Stimulated activated CD8-positive, alpha-beta memory T cell treated with anti-CD3 and anti-CD28 coated beads, Interleukin-4, amount 100 ng/mL, for 4 hours (primary cell): Measurements from ENCODE around the gene ARSG.
"Not testable (repeated sequence)": the region's sequence is repeated elsewhere in the genome, so short reads cannot be mapped to it uniquely, and the experiment has no call there.

Source experiments
- DNase-seq, 2 donors: peaks; one replicate each; pipeline ENCODE4 v3.0.0-alpha.2; 2020; ENCODE audit warnings: low read depth in 2 of 2, low spot score in 1 of 2

ARSG gene

DNA sequence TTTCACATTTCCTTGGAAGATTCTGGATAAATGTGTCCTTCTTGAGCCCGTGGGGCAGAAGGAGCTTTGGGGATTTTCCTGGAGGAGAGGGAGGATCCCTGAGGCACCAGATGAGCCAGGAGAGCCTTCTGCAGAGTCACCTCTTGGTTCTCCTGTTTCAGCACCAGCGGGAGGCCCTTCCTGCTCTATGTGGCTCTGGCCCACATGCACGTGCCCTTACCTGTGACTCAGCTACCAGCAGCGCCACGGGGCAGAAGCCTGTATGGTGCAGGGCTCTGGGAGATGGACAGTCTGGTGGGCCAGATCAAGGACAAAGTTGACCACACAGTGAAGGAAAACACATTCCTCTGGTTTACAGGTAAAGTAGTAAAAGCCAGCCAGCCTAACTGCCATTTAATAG is 77.1 kb downstream of the ARSG start:
- DNase-seq, result no peak

DNA sequence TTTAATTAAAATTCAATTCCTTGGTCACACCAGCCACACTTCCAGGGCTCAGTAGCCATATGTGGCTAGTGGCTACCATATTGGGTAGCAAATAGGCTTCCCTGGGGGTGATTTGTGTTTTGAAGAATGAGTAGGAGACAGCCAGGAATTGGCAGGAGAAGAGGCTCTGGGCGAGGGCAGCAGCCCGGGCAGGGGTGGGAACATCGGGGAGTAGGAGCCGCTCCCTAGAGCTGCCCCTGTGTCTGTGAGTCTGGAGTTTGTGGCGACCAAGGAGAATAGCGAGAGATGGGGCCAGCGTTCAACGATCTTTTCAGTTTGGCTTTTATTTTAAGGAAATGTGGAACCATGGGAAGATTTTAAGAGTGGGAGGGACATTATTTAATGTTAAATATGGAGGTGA is 84.3 kb downstream of the ARSG start:
- no peak for DNase-seq

DNA sequence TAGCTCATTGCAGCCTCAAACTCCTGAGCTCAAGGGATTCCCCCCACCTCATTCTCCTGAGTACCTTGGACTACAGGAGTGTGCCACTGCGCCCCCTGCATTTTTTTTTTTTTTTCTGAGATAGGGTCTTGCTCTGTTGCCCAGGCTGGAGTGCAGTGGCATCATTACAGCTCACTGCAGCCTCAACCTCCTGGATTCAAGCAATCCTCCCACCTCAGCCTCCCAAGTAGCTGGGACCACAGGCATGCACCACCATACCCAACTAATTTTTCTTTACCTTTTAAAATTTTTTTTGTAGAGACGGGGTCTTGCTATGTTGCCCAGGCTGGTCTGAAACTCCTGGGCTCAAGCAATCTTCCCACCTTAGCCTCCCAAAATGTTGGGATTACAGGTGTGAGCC is 84.9 kb downstream of the ARSG start:
- DNase-seq, result not testable (repeated sequence)

DNA sequence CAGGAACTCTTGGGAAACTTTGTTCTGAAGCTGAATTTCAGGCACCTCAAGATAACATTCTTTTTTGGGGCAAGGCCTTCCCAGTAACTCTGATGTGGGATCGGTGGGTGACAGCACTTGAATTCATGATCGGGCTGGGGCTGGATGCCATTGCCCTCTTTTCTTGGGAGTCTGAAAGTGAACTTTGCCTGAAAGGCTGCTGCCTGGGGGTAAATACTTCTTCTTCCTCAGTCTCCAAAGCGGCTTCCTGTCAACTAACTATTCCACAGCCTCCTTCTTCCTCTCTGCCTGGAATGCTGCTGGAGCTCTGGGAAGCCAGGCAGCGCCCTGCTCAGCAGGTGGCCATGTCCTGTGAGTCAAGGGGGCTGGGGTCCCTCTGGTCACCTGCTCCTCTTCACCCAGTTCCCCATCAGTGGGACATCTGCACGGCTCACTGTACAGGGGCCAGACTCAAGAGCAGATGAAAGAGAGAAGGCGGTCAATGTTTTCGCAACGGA is 86.5 kb downstream of the ARSG start:
- no peak for DNase-seq

DNA sequence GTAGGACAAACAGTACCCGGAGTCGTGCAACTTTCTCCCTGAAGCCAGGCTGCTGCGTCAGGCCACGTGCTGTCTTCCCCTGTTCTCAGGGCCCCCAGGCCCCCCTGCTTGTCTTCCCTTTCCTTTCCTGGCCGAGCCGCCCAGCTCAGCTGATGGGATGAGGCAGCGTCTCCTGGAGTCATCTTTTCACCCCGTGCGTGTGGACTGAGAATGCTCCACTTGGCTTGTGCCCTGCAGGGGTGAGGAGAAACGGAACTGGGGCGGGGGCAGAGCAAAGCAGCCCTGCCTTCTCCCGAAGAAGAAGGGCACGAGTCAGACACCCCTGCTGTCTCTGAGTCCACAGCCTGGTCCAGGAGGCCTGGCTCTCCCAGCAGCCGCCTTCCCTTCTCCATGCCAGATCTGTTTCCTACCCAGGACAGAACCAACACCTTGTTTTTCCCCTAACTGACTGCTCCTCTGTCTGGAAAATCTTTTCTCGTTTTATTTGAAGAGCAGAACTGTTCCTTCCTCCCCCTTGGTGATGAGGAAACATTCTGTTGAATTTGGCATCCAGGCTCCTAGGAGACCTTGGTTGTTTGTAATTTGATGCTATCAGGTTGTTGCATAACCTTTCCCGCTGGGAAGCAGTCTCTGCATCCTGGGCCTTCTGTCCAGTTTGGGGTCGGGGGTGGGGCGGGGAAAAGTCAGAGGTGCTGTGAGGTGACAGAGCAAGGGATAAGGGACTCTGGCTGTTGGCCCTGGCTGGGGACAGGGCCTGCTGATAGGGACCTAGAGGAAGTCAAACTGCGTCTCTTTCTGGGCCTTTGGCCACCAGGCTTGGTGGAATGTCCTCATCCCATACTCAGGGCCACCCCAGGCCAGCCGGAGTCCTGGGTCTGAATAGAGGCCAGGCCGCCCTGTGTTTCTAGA is 87.2 kb downstream of the ARSG start:
- no peak for DNase-seq

DNA sequence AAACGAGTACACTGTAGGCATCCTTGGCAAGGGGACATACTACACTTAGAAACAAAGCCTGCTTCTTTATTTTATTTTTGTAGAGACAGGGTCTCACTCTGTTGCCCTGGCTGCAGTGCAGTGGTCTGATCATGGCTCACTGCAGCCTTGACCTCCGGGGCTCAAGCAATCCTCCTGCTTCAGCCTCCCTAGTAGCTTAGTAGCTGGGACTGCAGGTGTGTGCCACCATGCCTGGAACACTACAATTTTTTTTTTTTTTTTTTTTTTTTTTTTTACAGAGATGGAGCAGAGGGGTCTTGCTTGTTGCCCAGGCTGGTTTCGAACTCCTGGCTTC is 87.8 kb downstream of the ARSG start:
- no peak for DNase-seq

- no peak for DNase-seq
Observed at GRCh38 chr17:68379692-68380677, 88.7 kb downstream of the ARSG start.

GRCh38 chr17:68381076-68381900 is 90.0 kb downstream of the ARSG start:
- DNase-seq, result no peak

DNA sequence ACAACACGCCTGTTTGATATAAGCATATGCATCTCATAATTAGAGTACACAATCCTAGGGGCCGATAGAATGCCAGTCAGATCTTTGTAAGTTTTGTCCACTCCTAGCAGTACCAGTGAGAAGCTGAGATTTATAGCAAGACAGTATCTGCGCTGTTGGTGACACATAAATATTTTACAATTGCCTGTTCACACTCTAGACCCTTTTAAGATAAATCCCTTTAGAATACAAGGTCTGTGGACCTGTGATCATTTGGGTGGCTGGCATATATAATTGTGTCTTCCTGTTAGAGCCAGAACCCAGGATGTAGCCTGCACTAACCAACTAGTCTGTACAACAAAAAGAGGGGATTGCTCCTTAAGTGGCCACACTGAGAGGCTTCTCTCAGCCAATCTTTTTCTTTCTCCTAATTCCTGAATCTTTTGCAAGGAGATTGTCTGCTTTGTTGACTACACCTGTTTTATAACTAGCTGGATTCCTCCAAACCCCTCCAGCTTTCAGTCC is 91.3 kb downstream of the ARSG start:
- no peak for DNase-seq

DNA sequence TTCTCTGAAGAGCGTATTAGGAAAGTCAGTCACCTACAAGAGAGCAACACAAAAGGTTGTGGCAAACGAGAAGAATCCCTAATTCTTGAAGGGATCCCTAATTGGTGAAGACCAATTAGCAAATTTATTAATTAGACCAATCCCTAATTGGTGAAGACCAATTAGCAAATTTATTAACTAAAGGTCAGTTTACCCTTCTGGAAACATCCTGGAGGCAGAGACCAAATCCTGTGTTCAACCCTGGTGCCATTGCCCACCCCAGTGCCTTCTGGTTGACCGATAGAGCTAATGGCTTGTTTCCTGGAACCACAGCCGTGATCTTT is 91.8 kb downstream of the ARSG start:
- DNase-seq, result no peak

DNA sequence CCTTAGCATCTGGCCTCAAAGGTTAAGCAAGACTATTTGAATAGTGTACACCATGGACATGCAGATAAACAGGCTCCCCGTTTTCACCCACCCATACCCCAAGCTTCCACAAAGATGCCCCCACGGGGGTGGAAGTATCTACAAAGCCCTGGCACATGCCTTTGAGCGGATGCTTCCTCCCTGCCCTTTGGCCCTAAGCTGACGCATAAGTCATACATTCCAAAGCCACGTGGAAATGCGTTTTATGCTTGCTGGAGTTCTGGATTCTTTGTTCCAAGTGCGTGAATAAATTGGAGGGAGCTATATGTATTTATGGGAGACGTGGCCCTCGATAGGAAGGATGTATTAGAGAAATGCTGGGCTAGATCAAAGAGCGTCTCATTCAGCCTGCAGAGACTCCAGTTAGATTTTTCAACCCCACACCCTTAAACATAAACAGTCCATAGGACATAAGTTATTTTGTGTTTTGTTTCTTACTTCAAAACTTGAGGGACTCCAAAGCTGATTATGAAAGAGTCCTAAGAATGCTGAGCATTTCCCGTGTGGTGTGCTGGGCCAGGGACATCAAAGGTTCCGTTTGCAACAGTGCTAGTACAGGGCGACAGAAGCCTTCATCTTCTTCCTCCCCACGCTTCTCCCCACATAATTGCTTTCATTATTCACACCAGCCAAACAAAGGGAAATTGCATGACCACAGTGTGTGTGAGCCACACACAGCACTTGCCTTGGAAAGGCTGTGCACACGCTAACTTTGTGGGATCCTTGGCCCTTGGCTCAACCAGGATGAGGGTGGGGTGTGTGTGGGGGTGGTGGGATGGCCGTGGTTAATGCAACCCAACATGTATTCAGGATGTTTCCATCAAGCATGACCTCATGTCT is 92.4 kb downstream of the ARSG start:
- no peak for DNase-seq

- DNase-seq, result no peak
Observed at GRCh38 chr17:68384471-68384870, 93.2 kb downstream of the ARSG start.

DNA sequence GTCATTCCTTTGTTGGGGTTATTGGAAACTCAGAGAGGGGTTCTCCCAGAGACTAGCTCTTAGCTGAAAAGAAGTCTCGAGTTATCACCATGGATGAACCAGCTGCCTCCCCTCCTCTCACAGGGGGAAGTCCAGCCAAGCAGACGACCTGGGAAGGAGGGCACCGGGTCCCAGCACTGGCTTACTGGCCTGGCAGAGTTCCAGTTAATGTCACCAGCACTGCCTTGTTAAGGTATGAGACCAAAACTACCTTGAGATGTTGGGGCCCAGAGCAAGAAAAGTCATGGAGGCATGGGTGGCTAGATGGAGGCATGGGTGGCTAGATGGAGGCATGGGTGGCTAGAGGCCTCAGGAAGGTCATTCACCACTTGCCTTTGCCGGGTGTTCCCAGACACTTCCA is 93.6 kb downstream of the ARSG start:
- DNase-seq, result no peak

DNA sequence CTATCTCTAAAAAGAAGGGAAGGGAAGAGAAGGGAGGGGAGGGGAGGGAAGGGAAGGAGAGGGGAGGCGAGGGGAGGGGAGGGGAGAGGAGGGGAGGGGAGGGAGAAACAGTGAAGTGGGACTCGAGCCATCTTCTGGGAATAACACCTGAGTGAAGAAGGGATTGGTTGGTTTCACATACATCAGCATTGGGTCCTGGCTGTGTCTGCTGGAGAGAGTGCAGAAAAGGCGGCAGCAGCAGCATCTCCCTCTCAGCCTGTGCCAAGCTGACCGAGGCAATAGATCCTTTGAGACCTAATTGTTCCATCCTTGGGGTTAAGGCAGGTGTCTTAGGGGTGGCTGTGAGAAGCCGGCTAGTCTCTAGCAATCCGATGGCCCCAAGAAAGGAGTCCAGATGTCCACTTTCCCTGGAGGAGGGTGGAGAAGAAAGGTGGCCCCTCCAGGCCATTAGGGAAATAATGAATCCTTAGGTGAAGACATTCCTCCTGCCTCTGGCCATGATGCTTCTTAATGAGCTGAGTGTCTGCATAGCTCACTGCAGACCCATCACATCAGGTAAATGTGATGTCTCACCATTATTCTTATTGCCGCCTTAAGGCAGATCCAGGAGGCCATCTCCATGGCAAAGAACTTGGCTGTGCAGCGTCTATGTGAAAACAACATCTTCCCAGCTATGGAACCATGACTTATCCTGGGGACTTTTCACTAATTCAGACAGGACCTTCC is 94.4 kb downstream of the ARSG start:
- DNase-seq, result no peak

DNA sequence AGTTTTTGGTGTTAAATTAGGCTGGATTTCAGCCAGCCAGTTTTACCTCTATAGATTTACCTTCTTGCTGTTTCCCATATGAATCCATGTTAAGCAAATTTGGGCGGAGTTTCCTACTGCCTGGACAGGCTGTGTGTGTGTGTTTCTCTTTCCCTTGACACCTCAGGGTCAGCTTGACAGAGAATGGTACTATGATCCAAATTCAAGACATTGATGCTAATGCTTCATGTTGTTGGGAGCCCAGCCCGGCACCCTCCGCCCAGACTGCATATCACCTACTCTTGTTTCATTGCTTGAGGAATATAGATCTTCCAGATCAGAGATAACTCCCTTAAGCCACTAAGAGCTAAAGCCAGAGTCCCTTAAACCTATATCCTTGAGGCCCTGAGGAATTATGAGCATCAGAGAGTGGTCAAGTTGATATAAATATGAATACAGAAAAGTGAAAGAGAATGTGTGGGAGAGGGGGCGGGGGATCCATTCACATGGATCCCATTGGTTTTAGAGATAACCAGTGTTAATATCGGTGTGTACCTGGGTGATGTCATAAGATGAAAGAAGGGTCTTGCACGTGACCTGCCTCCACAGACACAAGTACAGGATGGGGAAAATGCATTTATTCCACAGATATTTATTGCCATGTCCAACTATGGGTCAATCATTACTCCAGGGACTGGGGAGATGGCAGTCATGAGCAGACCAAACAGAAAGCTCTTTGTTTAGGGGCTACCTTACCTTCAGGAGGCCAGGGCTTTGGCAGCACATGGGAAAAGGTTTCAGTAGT is 96.3 kb downstream of the ARSG start:
- no peak for DNase-seq

GRCh38 chr17:68389041-68389440 is 97.7 kb downstream of the ARSG start:
- no peak for DNase-seq

DNA sequence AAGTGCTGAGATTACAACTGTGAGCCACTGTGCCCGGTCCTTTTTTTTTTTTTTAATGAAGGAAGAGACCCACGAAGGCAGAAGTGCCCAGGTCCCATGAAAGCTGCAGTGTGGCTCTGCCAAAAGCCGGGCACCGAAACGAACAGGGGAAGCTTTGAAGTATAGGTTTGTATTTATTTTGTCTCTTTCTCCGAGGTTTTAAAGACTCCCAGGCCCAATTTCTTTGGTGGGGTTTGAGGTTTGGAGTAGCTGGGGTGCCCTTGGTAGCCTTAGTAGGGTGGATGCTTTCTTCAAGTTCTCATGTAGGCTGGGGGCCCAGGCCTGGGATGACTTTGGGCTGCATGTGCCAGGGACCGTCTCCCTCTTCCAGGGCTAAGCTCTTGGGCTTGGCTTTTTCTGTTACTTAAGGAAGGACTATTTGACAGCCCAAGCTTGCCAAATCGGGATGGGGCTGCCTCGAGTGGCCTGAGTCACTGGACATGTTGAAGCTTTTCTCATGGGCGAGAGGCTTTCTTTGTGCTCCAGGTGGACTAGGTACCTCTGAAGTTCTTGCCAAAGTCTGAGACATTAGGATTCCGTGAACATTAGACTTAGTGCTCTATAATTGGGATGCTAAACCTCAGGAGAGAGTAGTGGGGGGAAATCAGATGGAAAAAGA is 99.7 kb downstream of the ARSG start:
- no peak for DNase-seq
